Heart left ventricle (tissue), 16 donors: Measurements from ENCODE around the gene LHB. TPM values are rescaled to one million over a fixed set of nuclear protein-coding genes. Genes with fewer than 3 reads are reported as not detected.
A peak's percentile ranks its signal among the peaks of the same experiment; 100 is the strongest.

ENCODE experiments used
- ATAC-seq, 4 donors: fragments of 200-7000 bp; cut with Tn5 transposase; one replicate each; pipeline ENCODE4 v1.9.1; 2020 to 2022; ENCODE audit warnings: moderate library complexity in 4 of 4, mild to moderate bottlenecking in 3 of 4, moderate number of reproducible peaks in 1 of 4
- DNase-seq, 5 donors: peaks; one replicate each; pipeline ENCODE4 v3.0.0-alpha.2; 2020
- H3K27ac ChIP-seq, 12 donors: fragments of 200-600 bp; sonication (generic) in 4 of 12; one replicate each; pipeline versions ENCODE4 v1.5.0 to v1.8.0; 2016 to 2022; ENCODE audit warnings: mild to moderate bottlenecking in 2 of 12
- H3K27me3 ChIP-seq, 9 donors: fragments of 200-600 bp; sonication (generic) in 2 of 9; one replicate each; pipeline versions ENCODE4 v1.5.1 to v1.8.0; 2016 to 2022; ENCODE audit warnings: mild to moderate bottlenecking in 3 of 9
- H3K36me3 ChIP-seq, 9 donors: fragments of 200-600 bp; sonication (generic) in 2 of 9; one replicate each; pipeline versions ENCODE4 v1.5.0 to v1.8.0; 2018 to 2022; ENCODE audit warnings: mild to moderate bottlenecking in 2 of 9
- H3K4me1 ChIP-seq, 12 donors: fragments of 200-600 bp; sonication (generic) in 4 of 12; one replicate each; pipeline versions ENCODE4 v1.5.0 to v1.8.0; 2016 to 2022; ENCODE audit warnings: mild to moderate bottlenecking in 3 of 12
- H3K4me3 ChIP-seq, 12 donors: fragments of 200-600 bp; sonication (generic) in 4 of 12; one replicate each; pipeline versions ENCODE4 v1.5.0 to v1.8.0; 2017 to 2022; ENCODE audit warnings: mild to moderate bottlenecking in 9 of 12, moderate library complexity in 4 of 12
- H3K9me3 ChIP-seq, 12 donors: fragments of 200-600 bp; sonication (generic) in 4 of 12; one replicate each; pipeline versions ENCODE4 v1.5.0 to v1.8.0; 2016 to 2022; ENCODE audit warnings: mild to moderate bottlenecking in 1 of 12
- POLR2A ChIP-seq, 2 donors: fragments of 450-650 bp; IDR thresholded peaks; one replicate each; pipeline ENCODE4 v1.6.1; 2017; ENCODE audit warnings: antibody characterized with exemption in 2 of 2, mild to moderate bottlenecking in 2 of 2, moderate library complexity in 2 of 2
- WGBS, 4 donors: extraction: QIAGEN DNeasy Blood & Tissue Kit in 2 of 4; methylation state at CpG; one replicate each; pipeline versions ENCODE4 v1.1.5 to v1.1.7; 2013 to 2018; 5-methylcytosine and 5-hydroxymethylcytosine counted together
- intact Hi-C, 10 donors: fragments of 100-400 bp; cut with DNase I; formaldehyde crosslinking; loops; one replicate each; pipeline versions ENCODE4 v1.11.1 to v1.14.2; 2022
- polyA plus RNA-seq, 2 donors: library from polyadenylated mRNA; stranded (reverse); fragments of 200-250 nt; gene quantifications; one replicate each; pipeline ENCODE4 v1.2.3, GENCODE V29; 2013
- total RNA-seq, 9 donors: library from RNA; depleted of rRNA in 2 of 9; stranded (reverse); fragments of >200 nt in 2 of 9; fragmentation: NEBNext Ultra II Directional in 3 of 9; extraction: Animal tissue kit (Norgen Biotek cat#: 25700) in 3 of 9; gene quantifications; one replicate each; pipeline versions ENCODE4 v1.1.0 to v1.2.4, GENCODE V29; 2016 to 2023
- TF ChIP-seq, protein P1 (sequence below), 12 donors: fragments of 200-600 bp; sonication (generic) in 4 of 12; IDR thresholded peaks; one replicate each; pipeline versions ENCODE4 v1.5.0 to v1.8.0; 2018 to 2022; ENCODE audit warnings: antibody characterized with exemption in 12 of 12, mild to moderate bottlenecking in 5 of 12
- donor health status: ischemic (EF 13 %, LVEDD 7.1; RV severe dilation, severe dysfunction).
- donor health status: healthy with polysubstance abuse.
- donor health status: DM: no; HTN: yes; CAD: no.
- donor health status: DM: no; HTN: no; CAD: no.
- donor health status: ischemic (EF 25% LVEDD 6.9; RV normal size, moderate dysfunction).
- donor health status: ischemic (EF 25% LVEDD 5.7; RV mildly dilated, moderate dysfunction).
- donor health status: healthy.
- donor health status: DM: yes; HTN: yes; CAD: no.
- donor health status: ischemic (EF 35%, LVEDD 5.7; RV mildly dilated, moderate dysfunction).
- donor health status: nonischemic (EF 11% LVEDD 7.7; RV severe dilation, severe dysfunction).
- donor health status: DM: yes; HTN: yes; CAD: no.
- donor health status: PGD.
- donor health status: ischemic (EF 29% LVEDD 5.4; RV normal size, mild dysfunction).
- donor health status: nonischemic (EF 23%, LVEDD 6.1; RV moderate dilation, normal function).

The LHB gene
- total and polyA plus RNA-seq, 11 donors = not detected

DNA sequence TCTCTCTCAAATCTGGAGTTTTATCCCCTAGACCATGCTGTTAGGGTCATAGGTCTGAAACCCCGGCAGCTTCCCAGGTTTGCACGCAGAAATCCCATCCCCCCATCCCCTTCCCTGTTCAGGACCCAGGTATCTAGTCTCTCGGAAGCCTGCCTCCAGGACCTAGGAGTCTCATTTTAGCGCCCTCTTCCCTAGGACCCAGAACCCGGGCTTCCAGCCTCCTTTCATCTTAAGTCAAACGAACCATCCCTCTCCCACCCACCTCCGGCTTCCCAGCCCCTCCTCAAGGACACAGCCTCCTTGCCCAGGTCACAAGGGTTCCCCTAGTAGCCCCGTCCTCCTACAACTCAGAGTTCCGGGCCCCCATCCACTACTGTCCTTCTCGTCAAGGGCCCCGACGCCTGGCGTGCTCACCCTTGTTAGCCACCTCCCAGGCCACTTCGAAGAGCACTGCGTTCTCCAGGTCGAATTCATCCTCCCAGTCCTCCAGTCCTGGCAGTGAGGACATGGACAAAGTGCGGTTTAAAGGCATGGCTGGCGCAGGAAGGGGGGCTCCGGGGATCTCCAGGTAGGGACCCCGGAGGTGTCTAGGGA lies 24.2 kb downstream of the LHB start:
- intact Hi-C loops = loop anchor here in 4 of 10 donors (5.0 to 10.0 kb wide), 4 partner anchors 155 to 222 kb away; no protein-coding TSS in a partner anchor
- Histone ChIP-seq H3K4me1 (peaks cover 6 to 48% (median 35%) of the 10 kb centered on the region in 12 donors), H3K36me3 (peaks cover 0 to 25% (median 16%) of the 10 kb centered on the region in 9 donors), H3K27ac (peak overlapping the region; percentile 61 to 99 (median 96)), H3K27me3 (no peaks in the 10 kb centered on the region), H3K4me3 (peak overlapping the region; percentile 56 to 99 (median 82)), H3K9me3 (no peaks in the 10 kb centered on the region)
- peak in 3 of 4 donors; percentile 0 to 2 (median 2) for ATAC-seq
- 0 to 1% (median 1%) methylated on average over 16 to 20 of the region's 20 CpGs for WGBS, 4 donors
- no peak for TF ChIP-seq POLR2A (IDR thresholded peaks at IDR 0.05)
- TF ChIP-seq, protein P1, sequence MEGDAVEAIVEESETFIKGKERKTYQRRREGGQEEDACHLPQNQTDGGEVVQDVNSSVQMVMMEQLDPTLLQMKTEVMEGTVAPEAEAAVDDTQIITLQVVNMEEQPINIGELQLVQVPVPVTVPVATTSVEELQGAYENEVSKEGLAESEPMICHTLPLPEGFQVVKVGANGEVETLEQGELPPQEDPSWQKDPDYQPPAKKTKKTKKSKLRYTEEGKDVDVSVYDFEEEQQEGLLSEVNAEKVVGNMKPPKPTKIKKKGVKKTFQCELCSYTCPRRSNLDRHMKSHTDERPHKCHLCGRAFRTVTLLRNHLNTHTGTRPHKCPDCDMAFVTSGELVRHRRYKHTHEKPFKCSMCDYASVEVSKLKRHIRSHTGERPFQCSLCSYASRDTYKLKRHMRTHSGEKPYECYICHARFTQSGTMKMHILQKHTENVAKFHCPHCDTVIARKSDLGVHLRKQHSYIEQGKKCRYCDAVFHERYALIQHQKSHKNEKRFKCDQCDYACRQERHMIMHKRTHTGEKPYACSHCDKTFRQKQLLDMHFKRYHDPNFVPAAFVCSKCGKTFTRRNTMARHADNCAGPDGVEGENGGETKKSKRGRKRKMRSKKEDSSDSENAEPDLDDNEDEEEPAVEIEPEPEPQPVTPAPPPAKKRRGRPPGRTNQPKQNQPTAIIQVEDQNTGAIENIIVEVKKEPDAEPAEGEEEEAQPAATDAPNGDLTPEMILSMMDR (IDR thresholded peaks at IDR 0.05) = no peak
- DNase-seq = peak in 1 of 5 donors; percentile 48

DNA sequence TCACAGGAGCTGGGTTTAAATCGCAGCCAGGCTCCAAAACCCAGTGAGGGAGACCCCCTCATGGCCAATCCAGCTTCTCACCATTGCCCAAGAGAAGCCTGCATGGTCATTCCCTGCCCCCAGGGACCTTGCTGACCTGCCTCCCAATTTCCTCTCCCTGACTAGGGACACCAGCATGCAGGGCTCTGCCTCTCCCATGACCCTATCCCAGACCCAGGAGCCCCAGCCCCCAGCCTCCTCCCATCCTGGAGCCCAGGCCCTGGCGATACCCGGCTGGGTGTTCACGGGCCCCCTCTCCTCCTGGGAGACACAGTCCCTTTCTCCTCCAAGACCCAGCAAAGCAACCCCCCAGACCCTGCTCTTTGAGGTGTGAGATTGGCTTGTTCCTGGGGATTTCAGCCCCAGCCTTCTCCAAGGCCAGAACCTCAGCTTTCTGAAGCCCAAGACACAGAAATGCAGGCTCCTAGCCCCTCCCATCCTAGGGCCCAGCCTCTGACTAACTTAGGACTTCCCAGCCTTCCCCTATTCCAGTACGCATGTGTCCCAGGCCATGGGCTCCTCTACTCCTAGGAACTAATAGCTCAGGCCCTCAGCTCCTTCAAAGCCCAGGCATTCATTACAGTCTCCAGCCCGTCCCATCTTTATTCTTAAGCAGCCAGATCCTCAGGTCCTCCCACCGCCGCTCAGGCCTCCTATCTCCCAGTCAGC lies 24.9 kb downstream of the LHB start:
- TF ChIP-seq, protein P1 (IDR thresholded peaks at IDR 0.05) = no peak
- peak in 1 of 2 donors; percentile 55 for TF ChIP-seq POLR2A (IDR thresholded peaks at IDR 0.05)
- Histone ChIP-seq H3K9me3 (no peaks in the 10 kb centered on the region), H3K27ac (peak overlapping the region; percentile 61 to 99 (median 96)), H3K36me3 (peaks cover 0 to 27% (median 20%) of the 10 kb centered on the region in 9 donors), H3K4me1 (peaks cover 6 to 48% (median 35%) of the 10 kb centered on the region in 12 donors), H3K4me3 (peak overlapping the region; percentile 56 to 99 (median 82)), H3K27me3 (no peaks in the 10 kb centered on the region)
- peak in 4 of 5 donors; percentile 73 to 78 (median 74) for DNase-seq
- WGBS, 4 donors = 15 to 21% (median 19%) methylated on average over 8 of the region's 8 CpGs
- intact Hi-C loops = loop anchor here in 4 of 10 donors (5.0 to 10.0 kb wide), 4 partner anchors 155 to 223 kb away; no protein-coding TSS in a partner anchor
- peak; percentile 16 to 57 (median 46) for ATAC-seq

DNA sequence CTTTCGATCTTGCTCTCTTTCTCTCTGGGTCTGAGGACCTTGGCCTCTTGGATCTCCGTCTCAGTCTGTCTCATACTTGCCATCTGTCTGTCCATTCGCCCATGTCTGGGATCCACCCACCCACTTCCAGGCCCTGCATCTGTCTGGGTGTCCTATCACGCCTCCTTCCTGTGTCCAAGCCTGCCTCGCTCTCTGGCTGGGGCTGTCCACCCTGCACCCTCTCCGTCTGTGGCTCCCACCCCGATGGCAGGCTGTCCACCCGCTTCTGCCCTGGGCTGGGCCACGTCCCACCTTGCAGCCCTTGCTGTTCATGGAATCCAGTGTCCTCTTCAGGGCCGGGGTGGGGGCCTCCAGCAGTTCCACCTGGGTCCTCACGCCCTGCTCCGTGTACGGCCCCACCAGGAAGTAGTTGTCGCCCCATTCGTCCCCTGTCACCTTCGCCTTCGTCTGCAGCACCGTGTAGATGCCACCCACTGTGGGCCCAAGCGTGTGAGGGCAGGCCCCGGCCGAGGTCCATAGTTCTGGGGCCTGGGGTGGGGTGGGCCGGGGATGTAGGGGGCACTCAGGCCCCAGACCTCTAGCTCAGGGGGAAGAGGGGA lies 25.8 kb downstream of the LHB start:
- no peak for ATAC-seq
- intact Hi-C loops = loop anchor here in 4 of 10 donors (5.0 to 10.0 kb wide), 4 partner anchors 156 to 224 kb away; no protein-coding TSS in a partner anchor
- TF ChIP-seq, protein P1 (IDR thresholded peaks at IDR 0.05) = no peak
- TF ChIP-seq POLR2A (IDR thresholded peaks at IDR 0.05) = no peak
- 73 to 79% (median 76%) methylated on average over 18 to 22 of the region's 22 CpGs for WGBS, 4 donors
- no peaks in the 10 kb centered on the region for H3K27me3 ChIP-seq
- no peak for DNase-seq
- peaks cover 6 to 48% (median 35%) of the 10 kb centered on the region in 12 donors for H3K4me1 ChIP-seq
- no peaks in the 10 kb centered on the region for H3K9me3 ChIP-seq
- peak overlapping the region in 11 of 12 donors; percentile 62 to 99 (median 85) for H3K4me3 ChIP-seq
- H3K27ac ChIP-seq = peak overlapping the region in 11 of 12 donors; percentile 90 to 99 (median 96)
- peaks cover 0 to 36% (median 27%) of the 10 kb centered on the region in 9 donors for H3K36me3 ChIP-seq
